ENCODE measurements around the gene TNFRSF14.

The TNFRSF14 gene

DNA sequence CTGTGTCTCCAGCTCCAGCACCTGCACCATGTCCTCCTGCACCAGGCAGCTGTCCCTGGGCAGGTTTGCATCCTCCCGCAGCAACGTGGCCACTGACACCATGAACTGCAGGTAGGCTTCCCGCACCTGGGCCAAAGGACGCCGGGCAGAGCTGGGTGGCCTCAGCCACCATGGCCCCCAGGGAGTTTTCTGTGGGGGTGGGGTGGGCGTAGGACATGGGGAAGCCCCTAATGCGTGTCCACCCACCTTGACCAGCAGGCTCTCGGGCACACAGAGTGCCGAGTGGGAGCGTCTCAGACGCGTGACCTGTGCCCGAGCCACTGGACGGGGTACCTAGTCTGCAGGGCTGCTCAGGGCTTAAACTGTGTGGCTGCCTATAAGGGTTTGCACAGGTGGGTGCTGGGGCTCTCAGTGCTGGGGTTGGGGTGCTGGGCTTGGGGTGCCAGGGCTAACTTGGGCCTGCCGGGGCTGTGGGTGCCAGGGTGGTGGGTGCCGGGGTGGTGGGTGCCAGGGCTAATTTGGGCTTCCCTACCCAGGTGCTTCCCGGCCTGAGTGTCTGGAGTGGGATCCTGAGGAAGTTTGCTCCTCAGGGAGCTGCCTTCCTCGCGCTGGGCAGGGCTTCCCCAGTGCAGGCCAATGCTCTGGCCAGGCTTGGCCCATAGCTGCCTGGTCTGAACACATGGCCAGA, 48.1 kb downstream of the TNFRSF14 start:
- TF ChIP-seq, protein P1, sequence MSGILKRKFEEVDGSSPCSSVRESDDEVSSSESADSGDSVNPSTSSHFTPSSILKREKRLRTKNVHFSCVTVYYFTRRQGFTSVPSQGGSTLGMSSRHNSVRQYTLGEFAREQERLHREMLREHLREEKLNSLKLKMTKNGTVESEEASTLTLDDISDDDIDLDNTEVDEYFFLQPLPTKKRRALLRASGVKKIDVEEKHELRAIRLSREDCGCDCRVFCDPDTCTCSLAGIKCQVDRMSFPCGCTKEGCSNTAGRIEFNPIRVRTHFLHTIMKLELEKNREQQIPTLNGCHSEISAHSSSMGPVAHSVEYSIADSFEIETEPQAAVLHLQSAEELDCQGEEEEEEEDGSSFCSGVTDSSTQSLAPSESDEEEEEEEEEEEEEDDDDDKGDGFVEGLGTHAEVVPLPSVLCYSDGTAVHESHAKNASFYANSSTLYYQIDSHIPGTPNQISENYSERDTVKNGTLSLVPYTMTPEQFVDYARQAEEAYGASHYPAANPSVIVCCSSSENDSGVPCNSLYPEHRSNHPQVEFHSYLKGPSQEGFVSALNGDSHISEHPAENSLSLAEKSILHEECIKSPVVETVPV (CRISPR knock-in tag; IDR thresholded peaks at IDR 0.05) = no peak
- TF ChIP-seq ARNTL (CRISPR knock-in tag; IDR thresholded peaks at IDR 0.05; ENCODE audit: borderline replicate concordance, low read depth) (no peak), TOX (CRISPR knock-in tag; IDR thresholded peaks at IDR 0.05; ENCODE audit: borderline replicate concordance) (no peak)
- TF ChIP-seq, protein P2, sequence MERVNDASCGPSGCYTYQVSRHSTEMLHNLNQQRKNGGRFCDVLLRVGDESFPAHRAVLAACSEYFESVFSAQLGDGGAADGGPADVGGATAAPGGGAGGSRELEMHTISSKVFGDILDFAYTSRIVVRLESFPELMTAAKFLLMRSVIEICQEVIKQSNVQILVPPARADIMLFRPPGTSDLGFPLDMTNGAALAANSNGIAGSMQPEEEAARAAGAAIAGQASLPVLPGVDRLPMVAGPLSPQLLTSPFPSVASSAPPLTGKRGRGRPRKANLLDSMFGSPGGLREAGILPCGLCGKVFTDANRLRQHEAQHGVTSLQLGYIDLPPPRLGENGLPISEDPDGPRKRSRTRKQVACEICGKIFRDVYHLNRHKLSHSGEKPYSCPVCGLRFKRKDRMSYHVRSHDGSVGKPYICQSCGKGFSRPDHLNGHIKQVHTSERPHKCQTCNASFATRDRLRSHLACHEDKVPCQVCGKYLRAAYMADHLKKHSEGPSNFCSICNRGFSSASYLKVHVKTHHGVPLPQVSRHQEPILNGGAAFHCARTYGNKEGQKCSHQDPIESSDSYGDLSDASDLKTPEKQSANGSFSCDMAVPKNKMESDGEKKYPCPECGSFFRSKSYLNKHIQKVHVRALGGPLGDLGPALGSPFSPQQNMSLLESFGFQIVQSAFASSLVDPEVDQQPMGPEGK (CRISPR knock-in tag; IDR thresholded peaks at IDR 0.05; ENCODE audit: borderline replicate concordance) = no peak
- no peak for ATAC-seq

DNA sequence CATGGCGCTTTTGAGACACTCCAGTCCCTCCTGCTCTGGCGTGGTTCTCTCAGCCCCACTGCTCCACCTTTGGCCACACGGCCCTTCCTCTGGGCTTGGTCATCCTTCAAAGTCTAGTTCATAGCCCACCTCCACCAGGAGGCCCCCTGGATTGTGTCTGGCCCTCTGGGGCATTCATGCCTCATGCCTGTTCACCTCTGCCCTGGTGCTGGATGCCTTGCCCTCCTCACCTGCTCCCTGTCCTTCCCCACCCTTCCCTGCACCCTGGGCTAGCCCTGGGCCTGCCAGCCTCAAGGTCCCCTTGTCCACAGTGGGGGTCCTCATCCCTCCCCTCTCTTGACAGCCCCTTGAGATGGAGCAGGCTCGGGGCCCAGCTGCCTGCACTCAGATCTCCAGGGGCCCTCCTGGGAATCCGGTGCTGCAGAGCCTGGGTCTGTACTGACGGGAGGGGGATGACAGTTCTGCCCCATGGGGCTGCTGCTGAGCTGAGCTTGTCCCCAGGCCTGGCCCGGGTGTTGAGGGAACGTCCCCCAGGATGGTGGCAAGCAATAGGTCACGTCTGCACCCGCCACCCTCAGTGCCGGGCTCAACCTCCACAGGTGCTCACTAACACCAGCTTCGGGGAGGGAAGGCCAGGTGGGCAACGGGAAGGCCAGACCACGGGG, 48.8 kb downstream of the TNFRSF14 start:
- TF ChIP-seq ESRRG (CRISPR knock-in tag; IDR thresholded peaks at IDR 0.05) = no peak
- TF ChIP-seq, protein P3, sequence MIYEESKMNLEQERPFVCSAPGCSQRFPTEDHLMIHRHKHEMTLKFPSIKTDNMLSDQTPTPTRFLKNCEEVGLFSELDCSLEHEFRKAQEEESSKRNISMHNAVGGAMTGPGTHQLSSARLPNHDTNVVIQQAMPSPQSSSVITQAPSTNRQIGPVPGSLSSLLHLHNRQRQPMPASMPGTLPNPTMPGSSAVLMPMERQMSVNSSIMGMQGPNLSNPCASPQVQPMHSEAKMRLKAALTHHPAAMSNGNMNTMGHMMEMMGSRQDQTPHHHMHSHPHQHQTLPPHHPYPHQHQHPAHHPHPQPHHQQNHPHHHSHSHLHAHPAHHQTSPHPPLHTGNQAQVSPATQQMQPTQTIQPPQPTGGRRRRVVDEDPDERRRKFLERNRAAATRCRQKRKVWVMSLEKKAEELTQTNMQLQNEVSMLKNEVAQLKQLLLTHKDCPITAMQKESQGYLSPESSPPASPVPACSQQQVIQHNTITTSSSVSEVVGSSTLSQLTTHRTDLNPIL (CRISPR knock-in tag; IDR thresholded peaks at IDR 0.05; ENCODE audit: low read depth) = no peak
- ATAC-seq = no peak

DNA sequence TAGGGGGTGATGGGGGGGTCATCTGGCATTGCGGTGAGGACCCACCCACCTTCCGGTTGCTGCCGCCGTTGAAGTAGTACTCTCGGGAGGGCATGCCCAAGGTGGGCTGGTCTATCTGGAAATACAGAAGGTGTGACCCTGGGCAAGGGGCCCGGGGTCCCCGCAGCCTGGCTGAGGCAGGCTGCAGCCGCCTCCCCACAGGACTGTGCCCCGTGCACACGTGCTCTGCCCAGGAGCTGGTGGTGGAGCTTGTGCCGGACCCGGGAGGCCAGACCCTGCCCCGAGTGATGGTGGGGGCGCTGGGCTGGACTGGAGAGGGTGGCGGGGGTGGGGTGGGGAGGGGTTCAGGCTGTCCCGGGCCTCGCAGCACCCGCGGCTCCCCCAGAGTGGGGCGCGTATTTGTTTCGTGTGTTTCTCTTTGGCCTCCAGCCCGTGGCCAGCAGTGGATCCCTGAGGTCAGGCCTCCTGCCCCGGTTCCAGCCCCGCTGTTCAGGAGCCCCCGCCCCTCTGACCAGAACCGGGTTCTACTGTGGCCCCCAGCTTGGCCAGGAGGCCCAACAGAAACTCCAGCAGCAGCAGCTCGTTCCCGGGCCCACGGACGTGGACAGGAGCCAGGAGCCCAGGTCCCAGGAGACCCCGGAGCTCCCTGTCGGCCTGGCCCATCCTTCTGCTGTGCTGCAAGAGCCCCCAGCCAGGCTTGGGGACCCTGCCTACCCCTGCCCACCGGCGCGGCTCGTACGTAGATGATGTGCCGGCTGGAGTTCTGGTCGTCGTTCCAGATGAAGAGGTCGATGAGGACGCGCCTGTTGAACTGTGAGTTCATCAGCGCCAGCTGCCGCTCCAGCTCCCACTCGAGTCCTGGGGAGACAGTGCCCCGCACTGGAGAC, 49.6 kb downstream of the TNFRSF14 start:
- TF ChIP-seq, protein P3 (CRISPR knock-in tag; IDR thresholded peaks at IDR 0.05; ENCODE audit: low read depth) = no peak
- no peak for TF ChIP-seq ESRRG (CRISPR knock-in tag; IDR thresholded peaks at IDR 0.05)
- TF ChIP-seq ISL1 (CRISPR knock-in tag; IDR thresholded peaks at IDR 0.05) = no peak
- no peak for TF ChIP-seq ZFP3 (CRISPR knock-in tag; IDR thresholded peaks at IDR 0.05)
- TF ChIP-seq, protein P2 (CRISPR knock-in tag; IDR thresholded peaks at IDR 0.05; ENCODE audit: borderline replicate concordance) = no peak
- TF ChIP-seq RARB (CRISPR knock-in tag; IDR thresholded peaks at IDR 0.05) = no peak
- no peak for TF ChIP-seq TCF4 (CRISPR knock-in tag; IDR thresholded peaks at IDR 0.05; ENCODE audit: borderline replicate concordance)
- ATAC-seq = no peak

DNA sequence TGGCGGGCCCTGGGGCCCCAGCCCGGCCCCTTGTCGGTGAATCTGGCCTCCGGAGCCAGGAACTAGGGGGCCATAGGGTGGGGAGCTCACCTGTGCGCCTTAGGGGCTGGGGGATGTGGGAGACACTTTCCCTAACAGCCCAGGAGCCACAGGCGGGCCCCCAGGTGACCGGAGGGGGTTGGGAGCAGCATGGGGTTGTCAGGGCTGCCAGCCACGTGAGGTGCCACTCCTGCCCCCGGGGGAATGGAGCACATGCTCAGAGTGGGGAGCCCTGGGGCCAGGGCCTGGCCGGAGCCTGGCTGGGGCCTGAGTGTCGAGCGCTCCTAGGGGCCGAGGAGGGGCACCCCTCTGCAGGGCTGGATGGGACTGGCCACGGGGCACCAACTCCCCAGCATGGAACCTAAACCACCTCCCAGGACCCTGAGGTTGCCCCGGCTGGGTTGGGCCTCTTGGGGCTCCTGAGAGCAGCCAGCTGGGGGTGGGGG, 50.3 kb downstream of the TNFRSF14 start:
- TF ChIP-seq ZC3H10 (CRISPR knock-in tag; IDR thresholded peaks at IDR 0.05) (no peak), ZFP30 (CRISPR knock-in tag; IDR thresholded peaks at IDR 0.05) (no peak), BACH2 (CRISPR knock-in tag; IDR thresholded peaks at IDR 0.05; ENCODE audit: borderline replicate concordance) (no peak), TCF4 (CRISPR knock-in tag; IDR thresholded peaks at IDR 0.05; ENCODE audit: borderline replicate concordance) (no peak), SNAI2 (CRISPR knock-in tag; IDR thresholded peaks at IDR 0.05) (no peak), TOX (CRISPR knock-in tag; IDR thresholded peaks at IDR 0.05; ENCODE audit: borderline replicate concordance) (no peak), RARB (CRISPR knock-in tag; IDR thresholded peaks at IDR 0.05) (no peak)
- TF ChIP-seq, protein P1 (CRISPR knock-in tag; IDR thresholded peaks at IDR 0.05) = no peak
- no peak for ATAC-seq

All from SK-N-SH treated with all-trans-retinoic acid at 6 μM for 48 hours (cell line).